Urinary bladder (tissue), 4 donors: Measurements from ENCODE around the gene PCDH15. TPM values are rescaled to one million over a fixed set of nuclear protein-coding genes. Genes with fewer than 3 reads are reported as not detected.

Source experiments
- DNase-seq: peaks from one replicate; pipeline ENCODE4 v3.0.0-alpha.2; 2015; ENCODE audit errors: extremely low spot score
- H3K27ac ChIP-seq: one replicate; pipeline ENCODE4 v1.5.1; 2013; ENCODE audit warnings: low read depth, mild to moderate bottlenecking, moderate library complexity
- H3K36me3 ChIP-seq: one replicate; pipeline ENCODE4 v1.6.1; 2013; ENCODE audit warnings: mild to moderate bottlenecking, moderate library complexity; ENCODE audit not compliant: insufficient read depth
- H3K4me1 ChIP-seq: one replicate; pipeline ENCODE4 v1.6.1; 2013; ENCODE audit warnings: mild to moderate bottlenecking, moderate library complexity; ENCODE audit not compliant: insufficient read depth
- H3K4me3 ChIP-seq: one replicate; pipeline ENCODE4 v1.5.1; 2013; ENCODE audit warnings: low read depth, low read length
- WGBS: extraction: QIAGEN DNeasy Blood & Tissue Kit; methylation state at CpG from one replicate; pipeline ENCODE4 v1.1.7; 2013; 5-methylcytosine and 5-hydroxymethylcytosine counted together
- polyA plus RNA-seq: library from polyadenylated mRNA; stranded (reverse); fragments of 200-250 nt; gene quantifications from one replicate; pipeline ENCODE4 v1.2.3, GENCODE V29; 2013
- total RNA-seq: library from RNA; depleted of rRNA; stranded (reverse); fragments of >200 nt; gene quantifications from one replicate; pipeline ENCODE4 v1.2.3, GENCODE V29; 2014
- donor health status: healthy with polysubstance abuse.
- donor health status: healthy.

PCDH15 gene
- total and polyA plus RNA-seq, 2 donors, result 0.03 to 1.9 TPM

DNA sequence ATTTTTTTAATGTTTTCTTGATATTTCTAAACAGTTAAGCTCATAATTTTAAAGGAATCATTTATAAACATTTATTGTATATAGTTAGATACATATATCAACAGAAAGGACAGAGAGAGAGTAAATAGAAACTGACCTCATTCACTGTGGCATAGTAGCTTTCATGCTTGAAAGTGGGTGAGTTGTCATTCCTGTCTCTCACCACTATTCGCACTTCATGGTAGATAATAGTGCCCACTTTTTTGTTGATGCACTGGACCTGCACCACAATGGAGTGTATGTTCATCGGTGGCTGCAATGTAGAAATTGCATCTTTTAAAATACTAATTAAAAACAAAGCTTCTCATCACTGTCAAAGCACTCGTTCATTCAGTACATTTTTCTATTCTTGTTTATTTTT is 432.0 kb downstream of the PCDH15 start:
- H3K27ac ChIP-seq, result no peak overlapping the region
- no peaks in the 10 kb centered on the region for H3K36me3 ChIP-seq
- WGBS, result 90% methylated on average over 3 of the region's 3 CpGs
- no peaks in the 10 kb centered on the region for H3K4me1 ChIP-seq
- DNase-seq, result no peak
- H3K4me3 ChIP-seq, result no peak overlapping the region

GRCh38 chr10:54363390-54363789 is 437.6 kb downstream of the PCDH15 start:
- H3K4me1 ChIP-seq, result no peaks in the 10 kb centered on the region
- WGBS, result 62% methylated on average over 1 of the region's 1 CpG

DNA sequence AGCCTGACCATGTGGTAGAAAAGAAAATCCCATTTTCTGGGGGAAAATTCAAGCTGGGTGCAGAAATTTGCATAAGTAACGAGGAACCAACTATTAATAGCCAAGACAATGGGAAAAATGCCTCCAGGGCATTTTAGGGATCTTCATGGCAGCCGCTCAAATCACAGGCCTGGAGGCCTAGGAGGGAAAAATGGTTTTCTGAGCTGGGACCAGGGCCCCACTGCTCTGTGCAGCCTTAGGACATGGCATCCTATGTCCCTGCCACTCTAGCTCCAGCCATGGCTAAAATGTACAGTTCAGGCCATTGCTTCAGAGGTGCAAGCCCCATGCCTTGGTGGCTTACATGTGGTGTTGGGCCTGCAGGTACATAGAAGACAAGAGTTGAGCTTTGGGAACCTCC is 459.0 kb downstream of the PCDH15 start:
- Histone ChIP-seq H3K4me1 (no peaks in the 10 kb centered on the region), H3K4me3 (no peak overlapping the region), H3K27ac (no peak overlapping the region), H3K36me3 (no peaks in the 10 kb centered on the region)
- 81% methylated on average over 2 of the region's 2 CpGs for WGBS
- no peak for DNase-seq

More at GRCh38 chr10:54363390-54363789, 437.6 kb downstream of the PCDH15 start:
- Histone ChIP-seq H3K27ac (no peak overlapping the region), H3K4me3 (no peak overlapping the region), H3K36me3 (no peaks in the 10 kb centered on the region)
- no peak for DNase-seq

DNA sequence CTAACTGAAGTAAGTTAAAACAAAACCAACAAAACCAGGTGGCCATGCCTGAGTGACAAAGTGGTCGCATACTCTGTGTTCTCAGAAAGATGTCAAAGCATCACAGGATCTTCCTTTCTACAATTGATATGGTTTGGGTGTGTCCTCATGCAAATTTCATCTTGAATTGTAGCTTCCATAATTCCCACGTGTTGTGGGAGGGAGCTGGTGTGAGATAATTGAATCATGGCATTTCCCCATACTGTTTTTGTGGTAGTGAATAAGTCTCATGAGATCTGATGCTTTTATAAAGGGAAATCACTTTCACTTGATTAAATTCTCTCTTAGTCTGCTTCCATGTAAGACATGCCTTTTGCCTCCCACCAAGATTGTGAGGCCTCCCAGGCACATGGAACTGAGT is 465.7 kb downstream of the PCDH15 start:
- H3K4me3 ChIP-seq, result no peak overlapping the region
- WGBS, result 76% methylated on average over 2 of the region's 2 CpGs
- H3K36me3 ChIP-seq, result no peaks in the 10 kb centered on the region
- no peak for DNase-seq
- no peaks in the 10 kb centered on the region for H3K4me1 ChIP-seq
- H3K27ac ChIP-seq, result no peak overlapping the region

DNA sequence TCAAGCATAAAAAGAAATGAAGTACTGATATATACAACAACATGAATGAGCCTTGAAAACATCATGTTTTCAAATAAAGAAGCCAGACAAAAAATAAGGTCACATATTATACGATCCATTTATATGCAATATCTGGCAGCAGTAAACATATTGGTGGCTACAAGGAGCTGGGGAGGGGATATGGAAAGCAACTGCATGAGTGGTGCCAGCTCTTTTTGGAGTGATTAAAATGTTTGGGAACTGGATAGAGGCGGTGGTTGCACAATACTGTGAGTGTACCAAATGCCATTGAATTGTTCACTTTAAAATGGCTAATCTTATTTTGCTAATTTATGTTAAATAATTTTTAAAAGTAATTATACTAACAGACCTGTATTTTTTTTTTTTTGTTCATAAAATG is 481.7 kb downstream of the PCDH15 start:
- no peak overlapping the region for H3K27ac ChIP-seq
- H3K4me1 ChIP-seq, result no peaks in the 10 kb centered on the region
- H3K4me3 ChIP-seq, result no peak overlapping the region
- no peaks in the 10 kb centered on the region for H3K36me3 ChIP-seq
- 67% methylated on average over 2 of the region's 2 CpGs for WGBS
- DNase-seq, result no peak

- no peak for DNase-seq
- H3K36me3 ChIP-seq, result no peaks in the 10 kb centered on the region
- no peaks in the 10 kb centered on the region for H3K4me1 ChIP-seq
- H3K27ac ChIP-seq, result no peak overlapping the region
- 80% methylated on average over 1 of the region's 1 CpG for WGBS
- no peak overlapping the region for H3K4me3 ChIP-seq
Measured at GRCh38 chr10:54318470-54318869, 482.6 kb downstream of the PCDH15 start.

DNA sequence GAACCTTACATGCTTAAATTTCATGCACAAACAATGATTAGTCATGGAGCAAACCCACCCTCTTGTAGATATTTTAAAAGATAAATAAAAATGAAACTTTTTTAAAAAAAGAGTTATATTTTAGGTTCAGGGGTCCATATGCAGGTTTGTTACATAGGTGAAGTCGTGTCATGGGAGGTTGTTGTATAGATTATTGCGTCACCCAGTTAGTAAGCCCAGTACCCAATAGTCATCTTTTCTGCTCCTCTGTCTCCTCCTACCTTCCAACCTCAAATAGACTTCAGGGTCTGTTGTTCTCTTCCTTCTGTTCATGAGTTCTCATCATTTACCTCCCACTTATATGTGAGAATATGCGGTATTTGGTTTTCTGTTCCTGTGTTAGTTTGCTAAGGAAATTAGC is 486.6 kb downstream of the PCDH15 start:
- no peaks in the 10 kb centered on the region for H3K4me1 ChIP-seq
- no peak overlapping the region for H3K27ac ChIP-seq
- WGBS, result 100% methylated on average over 3 of the region's 3 CpGs
- no peaks in the 10 kb centered on the region for H3K36me3 ChIP-seq
- no peak overlapping the region for H3K4me3 ChIP-seq
- no peak for DNase-seq

DNA sequence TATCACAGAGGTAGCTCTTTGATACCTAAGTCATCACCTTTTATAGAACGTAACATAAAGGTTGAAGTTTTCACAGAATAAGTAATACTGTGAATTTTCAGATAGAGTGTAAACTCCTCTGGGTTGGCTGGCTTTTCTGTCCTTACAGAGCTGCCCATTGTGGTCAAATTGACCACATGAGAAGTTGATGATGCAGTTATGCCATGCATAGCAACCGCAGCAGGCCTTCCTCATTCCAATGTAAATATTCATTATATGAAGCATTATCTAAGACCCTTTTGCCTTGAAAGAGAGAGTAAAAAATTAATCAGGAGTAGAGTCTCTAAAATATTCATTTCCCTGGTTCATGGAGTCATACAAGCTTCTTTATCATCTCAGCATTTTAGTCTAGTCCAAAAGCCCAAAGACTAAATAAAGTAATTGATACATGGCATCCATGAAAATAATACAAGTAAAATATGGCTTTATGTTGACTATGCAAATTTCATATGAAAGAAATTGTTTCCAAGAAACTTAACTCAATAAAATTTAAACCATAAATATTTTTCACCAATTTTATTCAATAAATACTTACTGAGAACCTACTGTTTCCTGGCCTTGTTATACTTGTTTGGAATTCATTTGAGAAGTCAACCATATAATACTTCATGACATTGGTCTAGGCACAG is 516.4 kb downstream of the PCDH15 start:
- no peaks in the 10 kb centered on the region for H3K4me1 ChIP-seq
- 89% methylated on average over 2 of the region's 2 CpGs for WGBS
- no peak overlapping the region for H3K4me3 ChIP-seq
- no peaks in the 10 kb centered on the region for H3K36me3 ChIP-seq
- DNase-seq, result no peak
- no peak overlapping the region for H3K27ac ChIP-seq

GRCh38 chr10:54282012-54282411 is 519.0 kb downstream of the PCDH15 start:
- H3K4me3 ChIP-seq, result no peak overlapping the region
- H3K27ac ChIP-seq, result no peak overlapping the region
- WGBS, result 53% methylated on average over 2 of the region's 2 CpGs
- DNase-seq, result no peak
- no peaks in the 10 kb centered on the region for H3K4me1 ChIP-seq
- no peaks in the 10 kb centered on the region for H3K36me3 ChIP-seq

DNA sequence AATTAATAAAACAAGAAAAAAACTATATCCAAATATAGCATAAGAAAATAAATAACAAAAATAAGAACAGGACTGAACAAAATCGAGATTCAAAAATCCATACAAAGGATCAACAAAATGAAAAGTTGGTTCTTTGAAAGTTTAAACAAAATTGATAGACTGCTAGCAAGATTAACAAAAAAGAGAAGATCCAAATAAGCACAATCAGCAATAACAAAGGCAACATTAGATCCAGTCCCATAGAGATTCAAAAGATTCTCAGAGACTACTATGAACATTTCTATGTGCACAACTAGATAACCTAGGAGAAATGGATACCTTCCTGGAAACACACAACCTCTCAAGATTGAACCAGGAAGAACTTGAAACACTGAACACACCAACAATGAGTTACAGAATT is 534.6 kb downstream of the PCDH15 start:
- WGBS, result 85% methylated on average over 1 of the region's 1 CpG
- H3K4me1 ChIP-seq, result no peaks in the 10 kb centered on the region
- no peak for DNase-seq
- no peaks in the 10 kb centered on the region for H3K36me3 ChIP-seq
- H3K27ac ChIP-seq, result no peak overlapping the region
- H3K4me3 ChIP-seq, result no peak overlapping the region

GRCh38 chr10:54262726-54263125 is 538.3 kb downstream of the PCDH15 start:
- 90% methylated on average over 5 of the region's 5 CpGs for WGBS
- H3K27ac ChIP-seq, result no peak overlapping the region
- no peak for DNase-seq

GRCh38 chr10:54259104-54259503 is 541.9 kb downstream of the PCDH15 start:
- no peak overlapping the region for H3K27ac ChIP-seq
- WGBS, result 54% methylated on average over 2 of the region's 2 CpGs
- no peaks in the 10 kb centered on the region for H3K4me1 ChIP-seq
- DNase-seq, result no peak
- H3K36me3 ChIP-seq, result no peaks in the 10 kb centered on the region
- no peak overlapping the region for H3K4me3 ChIP-seq

More at GRCh38 chr10:54262726-54263125, 538.3 kb downstream of the PCDH15 start:
- no peak overlapping the region for H3K4me3 ChIP-seq
- no peaks in the 10 kb centered on the region for H3K4me1 ChIP-seq
- no peaks in the 10 kb centered on the region for H3K36me3 ChIP-seq

- no peaks in the 10 kb centered on the region for H3K36me3 ChIP-seq
- no peak overlapping the region for H3K27ac ChIP-seq
- 52% methylated on average over 4 of the region's 4 CpGs for WGBS
- H3K4me3 ChIP-seq, result no peak overlapping the region
- no peak for DNase-seq
- H3K4me1 ChIP-seq, result no peaks in the 10 kb centered on the region
Measured at GRCh38 chr10:54234832-54235231, 566.2 kb downstream of the PCDH15 start.

DNA sequence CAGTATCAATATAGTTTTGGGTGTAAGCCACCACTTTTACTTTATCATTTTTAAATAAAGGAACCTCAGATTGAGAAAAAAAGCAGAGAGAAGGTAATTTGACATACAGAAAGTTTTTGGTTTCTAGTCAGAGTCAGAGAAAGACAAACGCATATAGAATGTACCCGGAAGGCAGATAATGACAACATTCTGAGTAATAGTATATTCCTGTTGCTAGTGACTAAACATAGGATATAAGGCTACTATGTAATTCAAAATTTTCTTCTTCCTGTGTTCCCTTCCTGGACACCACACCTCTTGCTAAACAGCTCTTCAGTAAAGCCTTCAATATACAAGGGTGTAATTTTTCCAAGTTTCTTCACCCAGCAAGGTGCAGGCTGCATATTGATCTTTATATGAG is 597.6 kb downstream of the PCDH15 start:
- H3K4me3 ChIP-seq, result no peak overlapping the region
- no peaks in the 10 kb centered on the region for H3K4me1 ChIP-seq
- DNase-seq, result no peak
- no peak overlapping the region for H3K27ac ChIP-seq
- no peaks in the 10 kb centered on the region for H3K36me3 ChIP-seq
- 92% methylated on average over 2 of the region's 2 CpGs for WGBS

DNA sequence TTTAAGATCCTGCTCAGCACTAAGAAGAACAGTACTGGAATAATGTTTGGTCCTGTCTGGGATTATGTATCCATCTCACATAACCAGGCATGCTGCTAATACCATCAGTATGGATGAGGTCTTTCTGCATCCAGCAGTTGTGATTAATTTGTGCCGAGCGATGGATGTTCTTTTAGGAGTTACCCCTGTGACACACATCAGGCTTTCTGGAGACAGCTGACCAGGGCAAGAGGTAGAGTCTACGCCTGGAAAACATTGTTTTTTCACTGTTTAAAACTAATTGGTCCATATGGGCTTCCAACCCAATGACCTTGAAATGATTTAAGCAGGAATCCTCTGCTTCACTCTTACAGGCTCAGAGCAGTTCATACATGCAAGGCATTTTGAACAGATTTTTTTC is 603.0 kb downstream of the PCDH15 start:
- no peak for DNase-seq
- WGBS, result 73% methylated on average over 3 of the region's 3 CpGs
- no peak overlapping the region for H3K27ac ChIP-seq
- H3K4me3 ChIP-seq, result no peak overlapping the region
- no peaks in the 10 kb centered on the region for H3K36me3 ChIP-seq
- H3K4me1 ChIP-seq, result no peaks in the 10 kb centered on the region
